Transverse colon (tissue), 4 donors: ENCODE data around the gene CHCHD3. TPM values are rescaled to one million over a fixed set of nuclear protein-coding genes. Genes with fewer than 3 reads are reported as not detected.

Experiments
- DNase-seq: peaks from one replicate; pipeline ENCODE4 v3.0.0-alpha.2; 2019
- H3K27ac ChIP-seq, 4 donors: fragments of 200-600 bp; sonication (generic); 2 replicates each; pipeline ENCODE4 v1.5.1; 2016 to 2018; ENCODE audit warnings: inconsistent platforms in 4 of 4
- H3K27me3 ChIP-seq: fragments of 200-600 bp; sonication (generic); 2 replicates; pipeline ENCODE4 v1.5.1; 2017; ENCODE audit warnings: inconsistent platforms
- H3K36me3 ChIP-seq, 4 donors: fragments of 200-600 bp; sonication (generic); 2 replicates each; pipeline ENCODE4 v1.5.1; 2017 to 2019; ENCODE audit warnings: inconsistent platforms in 4 of 4
- H3K4me1 ChIP-seq, 4 donors: fragments of 200-600 bp; sonication (generic); 2 replicates each; pipeline ENCODE4 v1.5.1; 2017 to 2020; ENCODE audit warnings: inconsistent platforms in 4 of 4
- H3K4me3 ChIP-seq, 4 donors: fragments of 200-600 bp; sonication (generic); 1 replicate in 1 of 4; 2 replicates in 3 of 4; pipeline versions ENCODE4 v1.5.1 to v1.6.1; 2017 to 2019; ENCODE audit warnings: inconsistent platforms in 4 of 4
- H3K9me3 ChIP-seq, 2 donors: fragments of 200-600 bp; sonication (generic); 2 replicates each; pipeline ENCODE4 v1.5.1; 2017 to 2019; ENCODE audit warnings: inconsistent platforms in 2 of 2
- CTCF ChIP-seq, 5 experiments: fragments of 200-600 bp in 3 of 5; fragments of 450-650 bp in 2 of 5; sonication (generic) in 3 of 5; IDR thresholded peaks; 1 replicate in 2 of 5; 2 replicates in 3 of 5; pipeline ENCODE4 v1.5.1; 2016 to 2017; ENCODE audit warnings: antibody characterized with exemption in 5 of 5, inconsistent platforms in 3 of 5, mild to moderate bottlenecking in 2 of 5, moderate library complexity in 1 of 5
- EP300 ChIP-seq: sonication (generic); formaldehyde crosslinking; IDR thresholded peaks from one replicate; pipeline ENCODE4 v1.6.1; 2017; ENCODE audit warnings: antibody characterized with exemption, low read depth
- POLR2A ChIP-seq: fragments of 450-650 bp; IDR thresholded peaks from one replicate; pipeline ENCODE4 v1.6.1; 2016; ENCODE audit warnings: antibody characterized with exemption, mild to moderate bottlenecking, moderate library complexity
- POLR2AphosphoS5 ChIP-seq, 3 donors: sonication (generic); formaldehyde crosslinking; IDR thresholded peaks; one replicate each; pipeline ENCODE4 v1.6.1; 2016; ENCODE audit warnings: antibody characterized with exemption in 3 of 3
- WGBS, 2 donors: methylation state at CpG; one replicate each; pipeline ENCODE4 v1.1.5; 2018; ENCODE audit warnings: low coverage in 1 of 2; 5-methylcytosine and 5-hydroxymethylcytosine counted together
- in situ Hi-C, 4 donors: fragments of 200-750 bp; cut with MboI; loops; one replicate each; pipeline versions ENCODE4 v1.15.0 to v1.15.1; 2017; ENCODE audit warnings: low sequenced_read_pairs in 3 of 4, low pct_ligation_motif_present in 1 of 4, low pct_unique_long_range_greater_than_20kb in 1 of 4
- intact Hi-C: fragments of 100-400 bp; cut with DNase I; formaldehyde crosslinking; loops from one replicate; pipeline ENCODE4 v1.15.1; 2023; ENCODE audit warnings: low total_unique reads
- total RNA-seq, 4 donors: library from RNA; depleted of rRNA; stranded (reverse); fragments of >200 nt; gene quantifications; one replicate each; pipeline ENCODE4 v1.1.0, GENCODE V29; 2016

Gene CHCHD3
- total RNA-seq, 4 donors from 2014 or later = 49.4 to 78.1 (median 52.9) TPM

GRCh38 chr7:132935608-132936007, 146.3 kb downstream of the CHCHD3 start:
- in situ Hi-C loops (no loop called here), intact Hi-C loops (no loop called here)
- Histone ChIP-seq H3K4me3 (no peak overlapping the region), H3K4me1 (no peaks in the 10 kb centered on the region), H3K27ac (no peak overlapping the region), H3K36me3 (no peaks in the 10 kb centered on the region), H3K27me3 (no peaks in the 10 kb centered on the region), H3K9me3 (no peaks in the 10 kb centered on the region)
- DNase-seq = no peak
- WGBS, 2 donors = 92 to 100% methylated on average over 1 of the region's 1 CpG
- TF ChIP-seq POLR2A (no peak), CTCF (IDR thresholded peaks at IDR 0.05) (no peak), EP300 (no peak)

GRCh38 chr7:132934017-132934416, 147.9 kb downstream of the CHCHD3 start:
- Histone ChIP-seq H3K27ac (no peak overlapping the region), H3K4me3 (no peak overlapping the region), H3K36me3 (no peaks in the 10 kb centered on the region), H3K4me1 (no peaks in the 10 kb centered on the region), H3K27me3 (no peaks in the 10 kb centered on the region), H3K9me3 (no peaks in the 10 kb centered on the region)
- in situ Hi-C loops = no loop called here
- DNase-seq = no peak
- TF ChIP-seq CTCF (IDR thresholded peaks at IDR 0.05) (no peak), POLR2AphosphoS5 (IDR thresholded peaks at IDR 0.05) (no peak), EP300 (no peak), POLR2A (no peak)
- 89 to 100% methylated on average over 1 to 2 of the region's 2 CpGs for WGBS, 2 donors
- intact Hi-C loops = no loop called here

- TF ChIP-seq POLR2AphosphoS5 (IDR thresholded peaks at IDR 0.05) (no peak), EP300 (no peak), CTCF (IDR thresholded peaks at IDR 0.05) (no peak), POLR2A (no peak)
- no peak for DNase-seq
- Histone ChIP-seq H3K36me3 (no peaks in the 10 kb centered on the region), H3K9me3 (no peaks in the 10 kb centered on the region), H3K27me3 (no peaks in the 10 kb centered on the region), H3K4me3 (no peak overlapping the region), H3K4me1 (no peaks in the 10 kb centered on the region), H3K27ac (no peak overlapping the region)
- in situ Hi-C loops = no loop called here
- WGBS, 2 donors = 60 to 70% methylated on average over 2 to 4 of the region's 4 CpGs
- intact Hi-C loops = no loop called here
Observed at GRCh38 chr7:132933072-132933458, 148.8 kb downstream of the CHCHD3 start.

GRCh38 chr7:132932296-132933071, 149.4 kb downstream of the CHCHD3 start:
- intact Hi-C loops = no loop called here
- no peaks in the 10 kb centered on the region for H3K4me1 ChIP-seq
- no peak overlapping the region for H3K27ac ChIP-seq
- H3K36me3 ChIP-seq = no peaks in the 10 kb centered on the region
- no peaks in the 10 kb centered on the region for H3K27me3 ChIP-seq
- H3K4me3 ChIP-seq = no peak overlapping the region
- TF ChIP-seq CTCF (IDR thresholded peaks at IDR 0.05) = no peak
- no peak for TF ChIP-seq EP300
- TF ChIP-seq POLR2A = no peak
- no peak for TF ChIP-seq POLR2AphosphoS5 (IDR thresholded peaks at IDR 0.05)
- WGBS, 2 donors = 80 to 82% methylated on average over 5 to 7 of the region's 7 CpGs
- no peaks in the 10 kb centered on the region for H3K9me3 ChIP-seq
- no peak for DNase-seq
- in situ Hi-C loops = no loop called here
